Astrocyte (in vitro differentiated cells and primary cell): ENCODE results near the gene PTPN13. TPM values are rescaled to one million over a fixed set of nuclear protein-coding genes. Genes with fewer than 3 reads are reported as not detected.

Source experiments
- DNase-seq: peaks from one replicate; pipeline ENCODE4 v3.0.0-alpha.2; 2010; ENCODE audit warnings: low read depth
- FAIRE-seq: peaks from 2 replicates; lab custom pipeline; 2011; peaks lifted over from hg19 to GRCh38; lab: Jason Lieb, UNC
- H2AFZ ChIP-seq: 2 replicates; pipeline ENCODE4 v1.6.0; 2012; ENCODE audit warnings: low read depth, low read length, inconsistent platforms
- H3K27ac ChIP-seq: 2 replicates; pipeline ENCODE4 v1.5.1; 2011; ENCODE audit warnings: low read depth, low read length, inconsistent platforms
- H3K27me3 ChIP-seq: 2 replicates; pipeline ENCODE4 v1.6.0; 2011; ENCODE audit warnings: low read length, inconsistent platforms; ENCODE audit not compliant: insufficient read depth
- H3K36me3 ChIP-seq: 2 replicates; pipeline ENCODE4 v1.5.1; 2011; ENCODE audit warnings: low read length, inconsistent platforms; ENCODE audit not compliant: insufficient read depth
- H3K4me1 ChIP-seq: 2 replicates; pipeline ENCODE4 v1.5.1; 2011; ENCODE audit warnings: low read length, inconsistent platforms; ENCODE audit not compliant: insufficient read depth
- H3K4me2 ChIP-seq: 2 replicates; pipeline ENCODE4 v1.6.0; 2012; ENCODE audit warnings: low read length, inconsistent platforms
- H3K4me3 ChIP-seq: 2 replicates; pipeline ENCODE4 v1.5.1; 2011; ENCODE audit warnings: low read depth, mild to moderate bottlenecking, low read length, inconsistent platforms; ENCODE audit not compliant: insufficient read depth
- H3K79me2 ChIP-seq: 2 replicates; pipeline ENCODE4 v1.6.0; 2012; ENCODE audit warnings: mild to moderate bottlenecking, low read length, inconsistent platforms; ENCODE audit not compliant: insufficient read depth
- H3K9ac ChIP-seq: 2 replicates; pipeline ENCODE4 v1.6.0; 2012; ENCODE audit warnings: mild to moderate bottlenecking, low read length, inconsistent platforms
- H3K9me3 ChIP-seq: 2 replicates; pipeline ENCODE4 v1.5.1; 2012; ENCODE audit warnings: low read depth, mild to moderate bottlenecking, low read length, inconsistent platforms; ENCODE audit not compliant: insufficient read depth
- H4K20me1 ChIP-seq: 2 replicates; pipeline ENCODE4 v1.6.0; 2012; ENCODE audit warnings: low read length, inconsistent platforms; ENCODE audit not compliant: insufficient read depth
- H3K27ac Mint-ChIP-seq: one replicate; pipeline ENCODE4 v1.8.0; 2021; ENCODE audit warnings: mild to moderate bottlenecking, mixed read lengths; ENCODE audit not compliant: unreplicated experiment
- H3K27me3 Mint-ChIP-seq: one replicate; pipeline ENCODE4 v1.8.0; 2021; ENCODE audit warnings: low read depth, mixed read lengths; ENCODE audit not compliant: unreplicated experiment
- H3K36me3 Mint-ChIP-seq: one replicate; pipeline ENCODE4 v1.8.0; 2021; ENCODE audit warnings: low read depth, mixed read lengths; ENCODE audit not compliant: unreplicated experiment
- H3K4me1 Mint-ChIP-seq: one replicate; pipeline ENCODE4 v1.8.0; 2021; ENCODE audit warnings: low read depth, mixed read lengths; ENCODE audit not compliant: unreplicated experiment
- H3K4me3 Mint-ChIP-seq: one replicate; pipeline ENCODE4 v1.8.0; 2021; ENCODE audit warnings: mild to moderate bottlenecking, moderate library complexity, mixed read lengths; ENCODE audit not compliant: unreplicated experiment
- H3K9me3 Mint-ChIP-seq: one replicate; pipeline ENCODE4 v1.8.0; 2021; ENCODE audit warnings: mild to moderate bottlenecking, mixed read lengths; ENCODE audit not compliant: unreplicated experiment
- CTCF ChIP-seq: IDR thresholded peaks from 2 replicates; pipeline ENCODE4 v1.5.1; 2011; ENCODE audit warnings: low read depth, mild to moderate bottlenecking, inconsistent platforms, low read length, moderate library complexity; ENCODE audit not compliant: insufficient read depth
- EZH2 ChIP-seq: IDR thresholded peaks from 2 replicates; pipeline ENCODE4 v1.6.1; 2012; ENCODE audit warnings: mild to moderate bottlenecking, low read length, inconsistent platforms; ENCODE audit not compliant: insufficient read depth
- total RNA-seq: library from RNA; stranded (reverse); gene quantifications from 2 replicates; pipeline ENCODE4 v1.2.1, GENCODE V29; 2021

PTPN13 gene
- total RNA-seq, 1 donor from 2014 or later, result 46.2 TPM

DNA sequence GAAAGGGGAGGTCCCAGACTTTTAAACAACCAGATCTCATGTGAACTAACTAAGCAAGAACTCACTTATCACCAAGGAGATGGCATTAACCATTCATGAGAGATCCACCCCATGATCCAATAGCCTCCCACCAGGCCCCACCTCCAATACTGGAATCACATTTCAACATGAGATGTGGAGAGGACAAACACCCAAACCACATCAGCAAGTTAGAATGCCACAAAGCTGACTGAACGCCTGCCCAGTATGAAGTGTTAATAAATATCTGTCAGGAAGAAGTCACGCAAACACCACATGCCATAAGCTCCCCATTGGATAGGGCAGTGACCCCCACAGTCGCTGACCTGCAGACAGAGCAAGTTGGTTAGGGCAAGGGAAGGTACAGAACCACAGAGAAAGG, 240.8 kb downstream of the PTPN13 start:
- Histone ChIP-seq H3K9ac (no peak overlapping the region), H3K27ac (no peak overlapping the region), H4K20me1 (no peaks in the 10 kb centered on the region), H3K27me3 (no peaks in the 10 kb centered on the region), H3K4me2 (no peak overlapping the region), H3K4me1 (peaks cover 11% of the 10 kb centered on the region), H3K36me3 (no peaks in the 10 kb centered on the region), H2AFZ (no peak overlapping the region), H3K4me3 (no peak overlapping the region), H3K79me2 (no peaks in the 10 kb centered on the region), H3K9me3 (no peaks in the 10 kb centered on the region)
- Mint-ChIP-seq H3K27ac (no peak overlapping the region), H3K4me1 (peaks cover 14% of the 10 kb centered on the region), H3K4me3 (no peak overlapping the region), H3K9me3 (peaks cover under 1% of the 10 kb centered on the region), H3K27me3 (peaks cover 4% of the 10 kb centered on the region), H3K36me3 (no peaks in the 10 kb centered on the region)
- TF ChIP-seq CTCF, result no peak
- no peak for TF ChIP-seq EZH2
- FAIRE-seq, result no peak
- DNase-seq, result peak; percentile 86

DNA sequence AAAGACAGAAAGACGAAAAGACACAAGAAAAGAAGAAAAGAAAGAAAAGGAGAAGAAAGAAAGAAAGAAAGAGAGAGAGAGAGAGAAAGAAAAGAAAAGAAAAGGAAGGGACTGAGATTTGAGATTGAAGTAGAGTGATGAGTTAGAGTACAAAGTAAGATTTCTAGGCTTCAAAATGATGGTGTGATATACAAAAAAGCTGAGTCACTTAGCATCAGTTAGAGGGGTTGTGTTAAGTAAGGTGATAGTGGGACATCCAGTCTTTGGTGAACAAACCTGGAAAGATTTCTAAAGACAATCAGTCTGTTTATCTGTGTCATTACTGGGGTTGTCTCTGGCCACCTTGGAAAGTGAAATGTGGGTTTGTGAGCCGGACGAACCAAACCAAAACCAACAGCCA, 241.6 kb downstream of the PTPN13 start:
- Histone ChIP-seq H3K9me3 (no peaks in the 10 kb centered on the region), H2AFZ (no peak overlapping the region), H3K4me2 (no peak overlapping the region), H3K4me1 (peaks cover 11% of the 10 kb centered on the region), H3K4me3 (no peak overlapping the region), H3K9ac (no peak overlapping the region), H3K27me3 (no peaks in the 10 kb centered on the region), H3K36me3 (no peaks in the 10 kb centered on the region), H3K27ac (no peak overlapping the region), H4K20me1 (no peaks in the 10 kb centered on the region), H3K79me2 (no peaks in the 10 kb centered on the region)
- Mint-ChIP-seq H3K27ac (no peak overlapping the region), H3K27me3 (peaks cover 4% of the 10 kb centered on the region), H3K9me3 (no peaks in the 10 kb centered on the region), H3K4me3 (no peak overlapping the region), H3K4me1 (peaks cover 14% of the 10 kb centered on the region), H3K36me3 (no peaks in the 10 kb centered on the region)
- FAIRE-seq, result no peak
- no peak for DNase-seq
- no peak for TF ChIP-seq CTCF
- TF ChIP-seq EZH2, result no peak

DNA sequence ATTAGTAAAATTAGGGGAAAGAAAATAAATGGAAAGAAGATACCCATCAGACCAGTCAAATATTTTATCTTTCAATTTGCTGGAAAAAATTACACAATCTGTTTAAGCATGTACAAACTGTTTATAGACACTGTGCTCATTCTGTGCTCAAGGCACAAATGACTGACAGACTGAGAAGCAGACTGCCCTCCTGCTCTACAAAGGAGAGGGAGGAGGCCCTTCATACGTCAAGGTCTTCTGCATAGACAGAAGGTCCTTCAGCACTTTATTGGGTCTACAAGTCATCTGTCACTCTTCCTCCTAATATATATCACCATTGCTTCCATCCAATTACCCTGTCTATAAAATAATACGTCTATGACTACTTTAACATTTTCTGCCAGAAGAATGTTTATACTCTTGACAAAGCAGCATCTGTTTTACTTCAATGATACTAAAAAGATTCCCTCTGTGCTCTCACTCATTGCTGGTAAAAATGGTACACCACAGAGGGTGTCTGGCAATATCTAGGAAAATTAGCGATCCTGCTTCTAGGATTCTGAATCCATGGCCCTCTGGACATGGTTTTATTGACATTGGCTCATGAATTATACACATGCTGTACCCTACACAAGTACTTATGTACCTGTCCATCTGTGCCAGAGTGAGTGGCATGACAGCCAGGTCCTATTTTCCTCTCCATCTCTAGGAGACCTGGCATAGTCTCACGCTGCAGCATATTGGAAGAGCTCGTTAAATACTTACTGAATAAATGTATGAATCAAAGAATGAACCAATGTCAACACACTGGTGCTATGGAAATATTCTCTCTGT, 243.8 kb downstream of the PTPN13 start:
- H3K9ac ChIP-seq, result no peak overlapping the region
- Mint-ChIP-seq H3K4me1 (peaks cover 10% of the 10 kb centered on the region), H3K36me3 (no peaks in the 10 kb centered on the region), H3K27ac (no peak overlapping the region), H3K4me3 (no peak overlapping the region), H3K27me3 (peaks cover 4% of the 10 kb centered on the region), H3K9me3 (no peaks in the 10 kb centered on the region)
- H3K36me3 ChIP-seq, result no peaks in the 10 kb centered on the region
- H3K4me2 ChIP-seq, result no peak overlapping the region
- no peak for TF ChIP-seq EZH2
- TF ChIP-seq CTCF, result no peak
- no peaks in the 10 kb centered on the region for H3K27me3 ChIP-seq
- no peaks in the 10 kb centered on the region for H3K4me1 ChIP-seq
- H3K27ac ChIP-seq, result no peak overlapping the region
- H3K9me3 ChIP-seq, result no peaks in the 10 kb centered on the region
- no peak overlapping the region for H3K4me3 ChIP-seq
- H4K20me1 ChIP-seq, result no peaks in the 10 kb centered on the region
- no peaks in the 10 kb centered on the region for H3K79me2 ChIP-seq
- FAIRE-seq (no peak), DNase-seq (no peak)
- H2AFZ ChIP-seq, result no peak overlapping the region
